Fibroblast of villous mesenchyme (primary cell): ENCODE results near the gene NCKAP5. TPM values are rescaled to one million over a fixed set of nuclear protein-coding genes. Genes with fewer than 3 reads are reported as not detected.

ENCODE experiments used
- DNase-seq: peaks from one replicate; pipeline ENCODE4 v3.0.0-alpha.2; 2010; ENCODE audit warnings: low read depth
- H3K4me3 ChIP-seq: 2 replicates; pipeline ENCODE4 v1.5.1; 2011; ENCODE audit warnings: low read depth, mild to moderate bottlenecking, low read length
- CTCF ChIP-seq: IDR thresholded peaks from 2 replicates; pipeline ENCODE4 v1.5.1; 2012; ENCODE audit warnings: low read depth, mild to moderate bottlenecking, low read length; ENCODE audit not compliant: insufficient read depth
- total RNA-seq: library from RNA; depleted of rRNA; stranded (reverse); fragments of >200 nt; gene quantifications from 2 replicates; pipeline ENCODE4 v1.2.3, GENCODE V29; 2012

NCKAP5 gene
- total RNA-seq, 1 donor, result 47.9 TPM

GRCh38 chr2:133413863-133414262, 154.4 kb downstream of the NCKAP5 start:
- TF ChIP-seq CTCF, result no peak
- no peak for DNase-seq
- no peak overlapping the region for H3K4me3 ChIP-seq

- no peak overlapping the region for H3K4me3 ChIP-seq
- no peak for DNase-seq
- no peak for TF ChIP-seq CTCF
Observed at GRCh38 chr2:133412694-133413093, 155.6 kb downstream of the NCKAP5 start.

GRCh38 chr2:133411857-133412256, 156.4 kb downstream of the NCKAP5 start:
- DNase-seq, result no peak
- TF ChIP-seq CTCF, result no peak
- H3K4me3 ChIP-seq, result no peak overlapping the region

- no peak for TF ChIP-seq CTCF
- no peak for DNase-seq
- H3K4me3 ChIP-seq, result no peak overlapping the region
Observed at GRCh38 chr2:133411101-133411500, 157.2 kb downstream of the NCKAP5 start.

- no peak for TF ChIP-seq CTCF
- H3K4me3 ChIP-seq, result no peak overlapping the region
- no peak for DNase-seq
Observed at GRCh38 chr2:133409581-133410285, 158.5 kb downstream of the NCKAP5 start.

GRCh38 chr2:133408671-133409070, 159.6 kb downstream of the NCKAP5 start:
- H3K4me3 ChIP-seq, result no peak overlapping the region
- no peak for DNase-seq
- no peak for TF ChIP-seq CTCF

- TF ChIP-seq CTCF, result no peak
- no peak overlapping the region for H3K4me3 ChIP-seq
- DNase-seq, result no peak
Observed at GRCh38 chr2:133407341-133407740, 160.9 kb downstream of the NCKAP5 start.
